GM21717 (cell line): ENCODE measurements around the gene ZNF157.
"Not testable (repeated sequence)": the region's sequence is repeated elsewhere in the genome, so short reads cannot be mapped to it uniquely, and the experiment has no call there.

Source experiments
- ATAC-seq: cut with Tn5 transposase; IDR thresholded peaks from one replicate; pipeline ENCODE4 v1.9.1; 2021; ENCODE audit warnings: mild to moderate bottlenecking, moderate library complexity; ENCODE audit not compliant: unreplicated experiment

The ZNF157 gene

DNA sequence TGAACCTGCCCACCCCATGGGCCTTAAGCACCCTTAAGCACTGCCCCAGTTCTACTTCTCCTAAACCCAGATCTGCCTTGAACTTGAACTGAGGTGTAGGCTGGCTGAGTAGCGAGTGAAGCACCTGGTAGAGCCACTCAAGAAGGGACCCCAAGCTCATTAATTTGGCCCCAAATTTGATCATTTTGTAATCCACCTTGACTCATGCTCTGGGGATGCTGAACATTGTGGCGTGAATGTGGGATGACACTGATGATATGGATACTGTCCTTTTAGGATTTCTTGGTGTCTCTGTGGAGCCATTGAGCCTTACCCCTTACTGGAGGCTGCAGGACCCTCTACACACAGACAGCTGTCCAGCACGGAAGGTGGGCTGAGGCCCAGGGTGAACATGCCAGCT, at the start of gene ZNF157:
TSS of gene ZNF157 (plus strand) at position 301 of the 400 bp plus-strand sequence. CDS start at position 392, 91 bp downstream.
- ATAC-seq: no peak

GRCh38 chrX:47321386-47321785, 49.0 kb upstream of the ZNF157 start:
- ATAC-seq: no peak

GRCh38 chrX:47321823-47322371, 48.5 kb upstream of the ZNF157 start:
- ATAC-seq: no peak

DNA sequence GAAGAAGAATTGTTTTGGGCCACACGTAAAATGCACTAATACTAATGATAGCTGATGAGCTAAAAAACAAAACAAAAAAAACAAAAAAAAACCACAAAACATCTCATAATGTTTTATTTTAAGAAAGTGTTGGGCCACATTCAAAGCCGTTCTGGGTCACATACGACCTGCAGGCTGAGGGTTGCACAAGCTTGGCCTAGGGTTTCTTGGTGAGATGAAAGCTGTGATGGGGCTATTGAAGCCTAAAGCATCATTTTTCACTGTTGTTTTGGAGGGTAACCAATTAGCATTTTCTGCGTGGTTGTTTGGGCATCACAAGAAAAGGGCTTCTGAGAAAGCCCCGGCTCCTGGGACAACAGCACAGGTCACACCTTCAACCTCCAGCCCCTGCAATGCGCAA, 42.5 kb upstream of the ZNF157 start:
- no peak for ATAC-seq

GRCh38 chrX:47332729-47333128, 37.6 kb upstream of the ZNF157 start:
- ATAC-seq: not testable (repeated sequence)

- ATAC-seq: no peak
Observed at GRCh38 chrX:47351706-47352105, 18.7 kb upstream of the ZNF157 start.

- no peak for ATAC-seq
Observed at GRCh38 chrX:47358387-47359065, 11.9 kb upstream of the ZNF157 start.

DNA sequence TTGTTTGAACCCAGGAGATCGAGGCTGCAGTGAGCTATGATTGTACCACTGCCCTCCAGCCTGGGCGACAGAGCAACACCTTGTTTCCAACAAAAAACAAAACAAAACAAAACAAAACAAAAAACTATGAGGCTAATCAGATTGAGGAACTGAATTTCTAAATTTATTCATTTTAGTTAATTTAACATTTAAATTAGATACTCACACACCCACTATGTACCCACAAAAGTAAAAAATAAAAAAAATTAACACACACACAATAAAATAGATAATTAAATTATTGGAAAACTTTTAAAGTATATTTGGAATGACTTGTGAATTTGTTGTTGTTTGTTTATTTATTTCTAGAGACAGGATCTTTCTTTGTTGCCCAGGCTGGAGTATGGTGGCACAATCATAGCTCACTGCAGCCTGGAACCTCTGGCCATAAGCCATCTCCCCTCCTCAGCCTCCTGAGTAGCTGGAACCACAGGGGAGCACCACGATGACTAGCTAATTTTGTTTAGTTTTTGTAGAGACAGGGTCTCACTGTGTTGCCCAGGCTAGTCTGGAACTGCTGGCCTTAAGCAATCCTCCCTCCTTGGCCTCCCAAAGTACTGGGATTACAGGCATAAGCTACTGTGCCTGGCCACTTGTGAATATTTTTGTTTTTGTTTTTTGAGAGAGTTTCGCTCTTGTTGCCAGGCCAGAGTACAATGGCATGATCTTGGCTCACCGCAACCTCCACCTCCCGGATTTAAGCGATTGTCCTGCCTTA, 9.8 kb upstream of the ZNF157 start:
- no peak for ATAC-seq

- peak; percentile 93 for ATAC-seq
Observed at GRCh38 chrX:47361538-47362511, 8.6 kb upstream of the ZNF157 start.

- peak; percentile 44 for ATAC-seq
Observed at GRCh38 chrX:47366041-47366722, 4.2 kb upstream of the ZNF157 start.

GRCh38 chrX:47373198-47373597, 2.8 kb downstream of the ZNF157 start:
- ATAC-seq: no peak

DNA sequence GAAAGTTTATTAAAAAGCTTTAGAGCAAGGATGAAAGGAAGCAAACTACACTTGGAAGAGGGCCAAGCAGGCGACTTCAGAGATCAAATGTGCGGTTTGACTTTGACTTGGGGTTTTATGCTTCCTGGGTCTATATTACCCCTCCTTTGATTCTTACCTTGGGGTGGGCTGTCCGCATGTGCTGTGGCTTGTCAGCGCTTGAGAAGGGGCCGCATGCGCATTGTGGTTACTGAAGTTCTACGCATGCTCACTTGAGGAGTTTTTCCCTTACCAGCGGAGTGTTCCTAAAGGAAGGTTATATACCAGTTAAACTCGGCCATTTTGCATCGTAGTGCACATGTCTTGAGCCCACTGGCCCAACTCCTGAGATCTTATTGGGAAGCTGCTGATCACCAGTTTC, 9.9 kb downstream of the ZNF157 start:
- ATAC-seq: no peak

DNA sequence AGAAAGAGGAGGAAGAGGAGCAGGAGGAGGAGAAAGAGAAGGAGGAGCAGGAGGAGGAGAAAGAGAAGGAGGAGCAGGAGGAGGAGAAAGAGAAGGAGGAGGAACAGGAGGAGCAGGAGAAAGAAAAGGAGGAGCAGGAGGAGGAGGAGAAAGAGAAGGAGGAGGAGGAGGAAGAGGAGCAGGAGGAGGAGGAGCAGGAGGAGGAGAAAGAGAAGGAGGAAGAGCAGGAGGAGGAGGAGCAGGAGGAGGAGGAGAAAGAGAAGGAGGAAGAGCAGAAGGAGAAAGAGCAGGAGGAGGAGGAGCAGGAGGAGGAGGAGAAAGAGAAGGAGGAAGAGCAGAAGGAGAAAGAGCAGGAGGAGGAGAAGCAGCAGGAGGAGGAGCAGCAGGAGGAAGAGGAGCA, 10.5 kb downstream of the ZNF157 start:
- not testable (repeated sequence) for ATAC-seq

DNA sequence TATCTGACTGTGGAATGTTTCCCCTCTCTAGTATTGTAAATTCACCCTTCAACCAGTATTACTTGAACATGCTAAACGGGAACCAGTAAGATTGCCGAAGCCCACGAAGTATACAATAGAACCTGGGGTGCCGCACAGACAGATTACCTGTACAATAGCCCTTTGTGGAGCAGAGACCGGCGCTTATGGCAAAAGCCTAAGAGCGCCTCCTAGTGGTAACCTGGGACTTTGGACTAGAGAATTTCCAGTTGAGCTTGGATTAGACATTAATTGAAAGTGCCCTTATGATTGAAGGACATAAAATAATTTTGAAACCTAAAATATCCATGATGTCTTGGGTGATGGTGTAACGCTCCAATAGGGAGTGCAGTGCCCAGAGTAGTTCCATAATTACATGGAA, 14.1 kb downstream of the ZNF157 start:
- ATAC-seq: no peak

GRCh38 chrX:47390780-47391179, 20.4 kb downstream of the ZNF157 start:
- ATAC-seq: no peak

DNA sequence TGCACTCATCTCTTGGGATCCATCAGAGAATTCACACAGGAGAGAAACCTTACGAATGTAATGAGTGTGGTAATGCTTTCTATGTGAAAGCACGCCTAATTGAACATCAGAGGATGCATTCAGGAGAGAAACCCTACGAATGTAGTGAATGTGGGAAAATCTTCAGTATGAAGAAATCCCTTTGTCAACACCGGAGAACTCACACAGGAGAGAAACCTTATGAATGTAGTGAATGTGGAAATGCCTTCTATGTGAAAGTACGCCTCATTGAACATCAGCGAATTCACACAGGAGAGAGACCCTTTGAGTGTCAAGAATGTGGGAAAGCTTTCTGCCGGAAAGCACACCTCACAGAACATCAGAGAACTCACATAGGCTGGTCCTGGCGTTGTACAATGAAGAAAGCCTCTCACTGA, 42.8 kb downstream of the ZNF157 start:
- ATAC-seq: no peak

DNA sequence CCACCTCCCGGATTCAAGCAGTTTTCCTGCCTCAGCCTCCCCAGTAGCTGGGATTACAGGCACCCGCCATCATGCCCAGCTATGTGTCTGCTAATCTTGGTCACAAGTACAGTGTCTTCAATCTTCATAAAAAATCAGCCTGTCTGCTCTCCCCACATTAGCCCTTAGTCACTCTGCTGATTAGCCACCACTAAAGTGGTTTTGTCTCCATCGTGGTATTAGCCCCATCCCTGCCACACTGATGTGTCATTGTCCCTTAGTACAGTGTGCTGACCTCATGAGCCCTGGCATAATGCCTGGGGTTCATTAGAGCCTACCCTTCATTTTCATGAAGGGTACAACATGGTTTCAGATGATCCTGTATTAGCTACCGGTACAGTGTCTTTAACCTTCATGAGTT, 49.9 kb downstream of the ZNF157 start:
- ATAC-seq: no peak

- no peak for ATAC-seq
Observed at GRCh38 chrX:47420962-47421361, 50.6 kb downstream of the ZNF157 start.

GRCh38 chrX:47422444-47422843, 52.1 kb downstream of the ZNF157 start:
- no peak for ATAC-seq

- no peak for ATAC-seq
Observed at GRCh38 chrX:47430925-47431324, 60.5 kb downstream of the ZNF157 start.
